ENCODE data around the gene BIN1.

The BIN1 gene

DNA sequence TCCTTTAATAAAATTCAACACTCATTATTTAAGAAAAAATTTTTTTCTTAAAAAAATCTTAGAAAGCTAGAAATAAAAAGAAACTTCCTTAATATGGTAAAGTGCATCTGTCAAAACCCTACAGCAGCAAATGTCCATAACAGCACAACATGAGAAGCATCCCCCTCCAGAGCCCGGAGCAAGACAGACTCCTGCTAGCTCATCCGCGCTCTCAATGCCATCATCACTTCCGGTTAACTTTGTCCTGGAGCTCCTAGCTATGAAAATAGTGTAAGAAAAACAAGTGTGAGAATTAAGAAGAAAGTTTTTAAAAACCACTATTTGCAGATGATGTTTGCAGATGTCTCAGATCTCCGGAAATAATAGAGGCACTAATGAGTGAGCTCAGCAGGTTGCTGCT lies 105.2 kb downstream of the BIN1 start:
- Histone ChIP-seq H3K9me3 (ENCODE audit: insufficient read depth, low read length, severe bottlenecking) (no peaks in the 10 kb centered on the region), H3K4me2 (ENCODE audit: insufficient read depth, low read length) (no peak overlapping the region), H3K27ac (ENCODE audit: low read length) (no peak overlapping the region), H3K27me3 (ENCODE audit: insufficient read depth, low read length, poor library complexity) (peaks cover 9% of the 10 kb centered on the region), H3K4me1 (ENCODE audit: insufficient read depth, low read length) (no peaks in the 10 kb centered on the region), H3K36me3 (ENCODE audit: insufficient read depth, low read length) (no peaks in the 10 kb centered on the region), H2AFZ (ENCODE audit: low read depth, low read length) (no peak overlapping the region), H3K79me2 (ENCODE audit: insufficient read depth, low read length) (no peaks in the 10 kb centered on the region), H3K4me3 (ENCODE audit: low read depth in 1 of 2, low read length in 2 of 2) (no peak overlapping the region), H3K9ac (ENCODE audit: low read depth, low read length) (no peak overlapping the region), H4K20me1 (ENCODE audit: insufficient read depth, low read length) (no peaks in the 10 kb centered on the region)
- DNase-seq (no peak), ATAC-seq (ENCODE audit: insufficient read depth, low read depth) (no peak)
- TF ChIP-seq EZH2 (IDR thresholded peaks at IDR 0.05; ENCODE audit: borderline replicate concordance, low read depth, low read length, severe bottlenecking) (no peak), CTCF (IDR thresholded peaks at IDR 0.05; ENCODE audit: borderline replicate concordance, extremely low read depth, low read length, poor library complexity, severe bottlenecking) (no peak)

- Histone ChIP-seq H3K27ac (ENCODE audit: low read length) (no peak overlapping the region), H3K36me3 (ENCODE audit: insufficient read depth, low read length) (no peaks in the 10 kb centered on the region), H3K4me1 (ENCODE audit: insufficient read depth, low read length) (no peaks in the 10 kb centered on the region), H2AFZ (ENCODE audit: low read depth, low read length) (no peak overlapping the region), H3K79me2 (ENCODE audit: insufficient read depth, low read length) (no peaks in the 10 kb centered on the region), H4K20me1 (ENCODE audit: insufficient read depth, low read length) (no peaks in the 10 kb centered on the region), H3K9me3 (ENCODE audit: insufficient read depth, low read length, severe bottlenecking) (no peaks in the 10 kb centered on the region), H3K4me3 (ENCODE audit: low read depth in 1 of 2, low read length in 2 of 2) (no peak overlapping the region), H3K27me3 (ENCODE audit: insufficient read depth, low read length, poor library complexity) (peaks cover 9% of the 10 kb centered on the region), H3K4me2 (ENCODE audit: insufficient read depth, low read length) (no peak overlapping the region), H3K9ac (ENCODE audit: low read depth, low read length) (no peak overlapping the region)
- DNase-seq (no peak), ATAC-seq (ENCODE audit: insufficient read depth, low read depth) (no peak)
- TF ChIP-seq CTCF (IDR thresholded peaks at IDR 0.05; ENCODE audit: borderline replicate concordance, extremely low read depth, low read length, poor library complexity, severe bottlenecking) (no peak), EZH2 (IDR thresholded peaks at IDR 0.05; ENCODE audit: borderline replicate concordance, low read depth, low read length, severe bottlenecking) (no peak)
These were observed 106.0 kb downstream of the BIN1 start for GRCh38 chr2:127000937-127001336.

DNA sequence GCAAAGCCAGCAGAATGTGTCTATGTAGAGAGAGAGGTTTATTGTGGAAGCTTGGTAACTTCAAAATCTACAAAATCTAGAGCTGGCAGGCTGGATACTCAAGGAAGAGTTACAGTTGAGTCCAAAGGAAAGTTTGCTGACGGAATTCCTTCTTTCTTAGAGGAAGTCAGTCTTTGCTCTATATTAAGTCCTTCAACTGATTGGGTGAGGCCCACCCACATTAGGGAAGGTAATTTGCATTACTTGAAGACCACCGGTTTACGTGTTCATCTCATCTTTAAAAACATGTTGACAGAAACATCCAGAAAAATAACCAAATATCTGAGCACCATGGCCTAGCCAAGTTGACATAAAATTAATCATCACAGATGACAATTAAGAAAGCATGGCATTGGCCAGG lies 106.8 kb downstream of the BIN1 start:
- ATAC-seq (ENCODE audit: insufficient read depth, low read depth) (no peak), DNase-seq (no peak)
- H3K27ac ChIP-seq (ENCODE audit: low read length), result no peak overlapping the region
- no peak overlapping the region for H3K4me3 ChIP-seq (ENCODE audit: low read depth in 1 of 2, low read length in 2 of 2)
- no peak overlapping the region for H3K9ac ChIP-seq (ENCODE audit: low read depth, low read length)
- H3K4me1 ChIP-seq (ENCODE audit: insufficient read depth, low read length), result no peaks in the 10 kb centered on the region
- no peak overlapping the region for H3K4me2 ChIP-seq (ENCODE audit: insufficient read depth, low read length)
- H2AFZ ChIP-seq (ENCODE audit: low read depth, low read length), result no peak overlapping the region
- H3K36me3 ChIP-seq (ENCODE audit: insufficient read depth, low read length), result no peaks in the 10 kb centered on the region
- no peaks in the 10 kb centered on the region for H3K79me2 ChIP-seq (ENCODE audit: insufficient read depth, low read length)
- peaks cover 9% of the 10 kb centered on the region for H3K27me3 ChIP-seq (ENCODE audit: insufficient read depth, low read length, poor library complexity)
- no peaks in the 10 kb centered on the region for H4K20me1 ChIP-seq (ENCODE audit: insufficient read depth, low read length)
- no peaks in the 10 kb centered on the region for H3K9me3 ChIP-seq (ENCODE audit: insufficient read depth, low read length, severe bottlenecking)
- TF ChIP-seq EZH2 (IDR thresholded peaks at IDR 0.05; ENCODE audit: borderline replicate concordance, low read depth, low read length, severe bottlenecking) (no peak), CTCF (IDR thresholded peaks at IDR 0.05; ENCODE audit: borderline replicate concordance, extremely low read depth, low read length, poor library complexity, severe bottlenecking) (no peak)

All from DND-41 (cell line).